Fibroblast of lung (primary cell): ENCODE data around the gene P2RY8. TPM values are rescaled to one million over a fixed set of nuclear protein-coding genes. Genes with fewer than 3 reads are reported as not detected.

Experiments used
- DNase-seq, 2 donors: peaks; one replicate each; pipeline versions ENCODE4 v3.0.0 to v3.0.0-alpha.2; 2010; ENCODE audit warnings: low read depth in 2 of 2
- H2AFZ ChIP-seq: 2 replicates; pipeline ENCODE4 v1.5.1; 2012; ENCODE audit warnings: low read length, control low read depth, inconsistent platforms
- H3K27ac ChIP-seq: 2 replicates; pipeline ENCODE4 v1.5.1; 2011; ENCODE audit warnings: low read length, control low read depth; ENCODE audit not compliant: insufficient read depth
- H3K27me3 ChIP-seq: 2 replicates; pipeline ENCODE4 v1.5.1; 2011; ENCODE audit warnings: mild to moderate bottlenecking, low read length; ENCODE audit not compliant: control insufficient read depth, insufficient read depth
- H3K36me3 ChIP-seq: 2 replicates; pipeline ENCODE4 v1.5.1; 2011; ENCODE audit warnings: low read length; ENCODE audit not compliant: control insufficient read depth, insufficient read depth
- H3K4me1 ChIP-seq: 2 replicates; pipeline ENCODE4 v1.5.1; 2011; ENCODE audit warnings: low read length; ENCODE audit not compliant: control insufficient read depth, insufficient read depth; ENCODE audit errors: extremely low read depth
- H3K4me2 ChIP-seq: 2 replicates; pipeline ENCODE4 v1.5.1; 2011; ENCODE audit warnings: low read length, control low read depth; ENCODE audit not compliant: insufficient read depth; ENCODE audit errors: extremely low read depth
- H3K4me3 ChIP-seq, 4 experiments: fragments of 200-600 bp in 1 of 4; sonication (generic) in 1 of 4; replicated peaks in 1 of 4; 2 replicates each; pipeline ENCODE4 v1.5.1; 2011 to 2016; ENCODE audit warnings: low read length in 4 of 4, low read depth in 3 of 4, mild to moderate bottlenecking in 3 of 4, control low read depth in 2 of 4, inconsistent platforms in 1 of 4, mixed read lengths in 1 of 4; ENCODE audit not compliant: insufficient read depth in 1 of 4; ENCODE audit errors: control extremely low read depth in 1 of 4
- H3K79me2 ChIP-seq: 2 replicates; pipeline ENCODE4 v1.5.1; 2012; ENCODE audit warnings: mild to moderate bottlenecking, low read length, inconsistent platforms; ENCODE audit not compliant: control insufficient read depth, insufficient read depth
- H3K9ac ChIP-seq: 2 replicates; pipeline ENCODE4 v1.5.1; 2011; ENCODE audit warnings: mild to moderate bottlenecking, low read length, control low read depth; ENCODE audit not compliant: insufficient read depth
- H3K9me3 ChIP-seq: 2 replicates; pipeline ENCODE4 v1.5.1; 2012; ENCODE audit warnings: low read depth, low read length; ENCODE audit not compliant: control insufficient read depth, insufficient read depth
- H4K20me1 ChIP-seq: 2 replicates; pipeline ENCODE4 v1.5.1; 2011; ENCODE audit warnings: low read length; ENCODE audit not compliant: control insufficient read depth, insufficient read depth; ENCODE audit errors: extremely low read depth
- EZH2 ChIP-seq: IDR thresholded peaks from 2 replicates; pipeline ENCODE4 v1.5.1; 2012; ENCODE audit warnings: low read length, control low read depth, mild to moderate bottlenecking; ENCODE audit errors: missing control alignments
- polyA plus RNA-seq, 2 donors: library from polyadenylated mRNA; depleted of rRNA in 1 of 2; stranded (reverse) in 1 of 2; unstranded in 1 of 2; fragments of >200 nt; gene quantifications; 2 replicates each; pipeline ENCODE4 v1.2.1, GENCODE V29; 2011 to 2012; ENCODE audit warnings: missing spikeins in 1 of 2
- total RNA-seq: library from RNA; depleted of rRNA; stranded (reverse); fragments of >200 nt; gene quantifications from 2 replicates; pipeline ENCODE4 v1.2.1, GENCODE V29; 2014
- TF ChIP-seq, protein P1 (sequence below), 2 donors: IDR thresholded peaks in 1 of 2; conservative IDR thresholded peaks in 1 of 2; 1 replicate in 1 of 2; 2 replicates in 1 of 2; pipeline ENCODE4 v1.5.1; 2011 to 2012; ENCODE audit warnings: low read length in 2 of 2, control low read depth in 1 of 2, inconsistent platforms in 1 of 2, low read depth in 1 of 2, mild to moderate bottlenecking in 1 of 2

P2RY8 gene
- total and polyA plus RNA-seq, 2 donors (not counting 1 experiment from before 2014, with no cell fraction given) = not detected

DNA sequence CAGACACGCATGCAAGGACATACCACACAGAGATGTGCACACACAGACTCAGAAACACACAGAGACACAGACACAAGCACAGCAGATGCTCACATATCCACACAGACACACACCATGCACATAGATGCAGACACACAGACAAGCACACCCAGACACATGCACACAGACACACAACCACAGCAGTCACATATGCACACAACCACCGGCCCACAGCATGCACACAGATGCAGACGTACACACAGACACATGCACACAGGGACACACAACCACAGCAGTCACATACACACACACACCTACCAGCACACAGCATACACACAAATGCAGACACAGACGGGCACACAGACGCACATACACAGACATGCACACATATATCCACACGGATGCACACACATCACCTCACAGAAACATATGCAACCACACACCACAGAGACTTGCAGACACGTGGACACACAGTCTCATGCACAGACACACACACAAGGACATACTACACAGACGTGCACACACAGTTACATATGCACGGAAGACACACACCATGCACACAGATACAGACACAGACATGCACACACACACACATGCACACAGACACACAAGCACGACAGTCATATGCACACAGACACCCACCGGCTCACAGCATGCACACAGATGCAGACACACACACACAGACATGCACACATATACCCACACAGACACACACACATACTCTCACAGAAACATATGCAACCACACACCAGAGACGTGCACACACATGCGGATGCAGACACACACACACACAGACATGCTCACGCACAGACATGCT lies 119.8 kb downstream of the P2RY8 start:
- no peaks in the 10 kb centered on the region for H3K9me3 ChIP-seq

DNA sequence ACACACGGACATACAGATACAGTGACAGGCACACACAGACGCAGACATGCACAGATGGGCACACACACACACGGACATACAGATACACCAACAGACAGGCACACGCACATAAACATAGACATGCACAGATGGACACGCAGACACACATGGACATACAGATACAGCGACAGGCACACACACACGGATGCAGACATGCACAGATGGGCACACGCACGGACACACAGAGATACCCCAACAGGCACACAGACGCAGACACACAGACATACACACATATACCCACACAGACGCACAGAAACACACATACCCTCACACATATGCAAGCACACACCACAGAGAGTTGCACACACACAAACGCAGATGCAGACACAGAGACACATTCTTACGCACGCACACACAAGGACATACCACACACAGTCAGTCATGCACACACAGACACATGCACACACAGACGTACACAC lies 120.6 kb downstream of the P2RY8 start:
- H3K36me3 ChIP-seq = peaks cover 20% of the 10 kb centered on the region
- no peaks in the 10 kb centered on the region for H3K27me3 ChIP-seq
- no peak overlapping the region for H3K4me3 ChIP-seq
- TF ChIP-seq, protein P1, sequence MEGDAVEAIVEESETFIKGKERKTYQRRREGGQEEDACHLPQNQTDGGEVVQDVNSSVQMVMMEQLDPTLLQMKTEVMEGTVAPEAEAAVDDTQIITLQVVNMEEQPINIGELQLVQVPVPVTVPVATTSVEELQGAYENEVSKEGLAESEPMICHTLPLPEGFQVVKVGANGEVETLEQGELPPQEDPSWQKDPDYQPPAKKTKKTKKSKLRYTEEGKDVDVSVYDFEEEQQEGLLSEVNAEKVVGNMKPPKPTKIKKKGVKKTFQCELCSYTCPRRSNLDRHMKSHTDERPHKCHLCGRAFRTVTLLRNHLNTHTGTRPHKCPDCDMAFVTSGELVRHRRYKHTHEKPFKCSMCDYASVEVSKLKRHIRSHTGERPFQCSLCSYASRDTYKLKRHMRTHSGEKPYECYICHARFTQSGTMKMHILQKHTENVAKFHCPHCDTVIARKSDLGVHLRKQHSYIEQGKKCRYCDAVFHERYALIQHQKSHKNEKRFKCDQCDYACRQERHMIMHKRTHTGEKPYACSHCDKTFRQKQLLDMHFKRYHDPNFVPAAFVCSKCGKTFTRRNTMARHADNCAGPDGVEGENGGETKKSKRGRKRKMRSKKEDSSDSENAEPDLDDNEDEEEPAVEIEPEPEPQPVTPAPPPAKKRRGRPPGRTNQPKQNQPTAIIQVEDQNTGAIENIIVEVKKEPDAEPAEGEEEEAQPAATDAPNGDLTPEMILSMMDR (conservative IDR thresholded peaks at IDR 0.05 in 1 of 2, IDR thresholded peaks at IDR 0.05 in 1 of 2; ENCODE audit: low read depth in 1 of 2, low read length in 2 of 2) = no peak
- TF ChIP-seq EZH2 = no peak
- no peak overlapping the region for H3K27ac ChIP-seq
- no peaks in the 10 kb centered on the region for H3K4me1 ChIP-seq
- DNase-seq = no peak
- no peaks in the 10 kb centered on the region for H3K79me2 ChIP-seq
- no peak overlapping the region for H3K9ac ChIP-seq
- no peak overlapping the region for H2AFZ ChIP-seq
- H3K4me2 ChIP-seq = no peak overlapping the region
- no peaks in the 10 kb centered on the region for H3K9me3 ChIP-seq
- no peaks in the 10 kb centered on the region for H4K20me1 ChIP-seq

More for the DNA sequence above, 119.8 kb downstream of the P2RY8 start:
- Histone ChIP-seq H3K4me2 (no peak overlapping the region), H2AFZ (no peak overlapping the region), H3K9ac (no peak overlapping the region), H3K4me3 (no peak overlapping the region), H3K36me3 (peaks cover 23% of the 10 kb centered on the region), H3K27ac (no peak overlapping the region), H3K79me2 (no peaks in the 10 kb centered on the region), H4K20me1 (no peaks in the 10 kb centered on the region), H3K27me3 (no peaks in the 10 kb centered on the region), H3K4me1 (no peaks in the 10 kb centered on the region)
- DNase-seq = no peak
- TF ChIP-seq EZH2 = no peak
- TF ChIP-seq, protein P1 (conservative IDR thresholded peaks at IDR 0.05 in 1 of 2, IDR thresholded peaks at IDR 0.05 in 1 of 2; ENCODE audit: low read depth in 1 of 2, low read length in 2 of 2) = no peak

Other genes starting within 250 kb of the P2RY8 start
- under 0.01 TPM in 1 of 2 replicates, not detected in the other for gene IL3RA, start 200.4 kb downstream of the P2RY8 start, total RNA-seq
- gene IL3RA, start 200.4 kb downstream of the P2RY8 start, polyA plus RNA-seq = 0.03 TPM in 1 of 2 replicates, not detected in the other
- 158 and 194 TPM in 2 replicates for gene SLC25A6, start 145.1 kb downstream of the P2RY8 start, total RNA-seq
- 220 and 228 TPM in 2 replicates for gene SLC25A6, start 145.1 kb downstream of the P2RY8 start, polyA plus RNA-seq
- gene ASMTL, start 84.3 kb downstream of the P2RY8 start, total RNA-seq = 11.0 and 12.9 TPM in 2 replicates
- 17.7 and 19.8 TPM in 2 replicates for gene ASMTL, start 84.3 kb downstream of the P2RY8 start, polyA plus RNA-seq
- 17.8 and 18.0 TPM in 2 replicates for gene AKAP17A, start 54.4 kb upstream of the P2RY8 start, total RNA-seq
- 9.1 and 9.3 TPM in 2 replicates for gene AKAP17A, start 54.4 kb upstream of the P2RY8 start, polyA plus RNA-seq
- gene ASMT, start 77.9 kb upstream of the P2RY8 start, total RNA-seq = not detected in 2 replicates
- gene ASMT, start 77.9 kb upstream of the P2RY8 start, polyA plus RNA-seq = not detected in 2 replicates